ENCODE results near the gene PRDM9.

The PRDM9 gene

GRCh38 chr5:23528677-23529076 lies 21.3 kb downstream of the PRDM9 start:
- no peak for DNase-seq

GRCh38 chr5:23530571-23530970 lies 23.2 kb downstream of the PRDM9 start:
- DNase-seq: no peak

- DNase-seq: no peak
Measured at GRCh38 chr5:23571059-23571458, 63.6 kb downstream of the PRDM9 start.
